Loucy (cell line): Measurements from ENCODE around the gene GNAL.

Source experiments
- H2AFZ ChIP-seq: fragments of 200-600 bp; sonication (generic); 2 replicates; pipeline ENCODE4 v1.6.0; 2016; ENCODE audit warnings: antibody characterized with exemption, mild to moderate bottlenecking, low read length, moderate library complexity
- H3F3A ChIP-seq: fragments of 200-600 bp; 2 replicates; pipeline ENCODE4 v1.6.0; 2016; ENCODE audit warnings: antibody characterized with exemption, low read depth, mild to moderate bottlenecking
- H3K27me3 ChIP-seq: fragments of 200-600 bp; sonication (generic); 2 replicates; pipeline ENCODE4 v1.6.1; 2014; ENCODE audit warnings: low read length, mild to moderate bottlenecking; ENCODE audit not compliant: insufficient read depth, poor library complexity, severe bottlenecking
- H3K36me3 ChIP-seq: fragments of 200-600 bp; sonication (generic); 2 replicates; pipeline ENCODE4 v1.6.1; 2016; ENCODE audit warnings: low read length; ENCODE audit not compliant: insufficient read depth
- H3K4me1 ChIP-seq: fragments of 200-600 bp; sonication (generic); 2 replicates; pipeline ENCODE4 v1.5.1; 2014; ENCODE audit warnings: low read length, mild to moderate bottlenecking; ENCODE audit not compliant: insufficient read depth, poor library complexity, severe bottlenecking
- H3K4me2 ChIP-seq: fragments of 200-600 bp; sonication (generic); 2 replicates; pipeline ENCODE4 v1.6.0; 2014; ENCODE audit warnings: antibody characterized with exemption, low read length, low read depth, mild to moderate bottlenecking; ENCODE audit not compliant: poor library complexity, severe bottlenecking
- H3K4me3 ChIP-seq: fragments of 200-600 bp; sonication (generic); 2 replicates; pipeline ENCODE4 v1.5.1; 2014; ENCODE audit warnings: low read length, mild to moderate bottlenecking, mixed read lengths; ENCODE audit not compliant: poor library complexity, severe bottlenecking
- H3K79me2 ChIP-seq: fragments of 200-600 bp; sonication (generic); 2 replicates; pipeline ENCODE4 v1.6.1; 2014; ENCODE audit warnings: low read length; ENCODE audit not compliant: insufficient read depth
- H3K9ac ChIP-seq: fragments of 200-600 bp; sonication (generic); 2 replicates; pipeline ENCODE4 v1.6.0; 2014; ENCODE audit warnings: mild to moderate bottlenecking, low read depth, low read length, moderate library complexity; ENCODE audit not compliant: poor library complexity, severe bottlenecking
- H3K9me2 ChIP-seq: fragments of 200-600 bp; sonication (generic); replicated peaks from 2 replicates; pipeline ENCODE4 v1.6.1; 2016; ENCODE audit warnings: low read depth, low read length, mixed read lengths
- H3K9me3 ChIP-seq: fragments of 200-600 bp; sonication (generic); 2 replicates; pipeline ENCODE4 v1.6.1; 2014; ENCODE audit warnings: mild to moderate bottlenecking, antibody characterized with exemption, low read length, low read depth; ENCODE audit not compliant: insufficient read depth
- H4K20me1 ChIP-seq: fragments of 200-600 bp; sonication (generic); 2 replicates; pipeline ENCODE4 v1.6.0; 2014; ENCODE audit warnings: antibody characterized with exemption, low read length, mild to moderate bottlenecking; ENCODE audit not compliant: insufficient read depth, poor library complexity, severe bottlenecking
- CTCF ChIP-seq: fragments of 200-600 bp; sonication (generic); conservative IDR thresholded peaks from 2 replicates; pipeline ENCODE4 v1.5.1; 2014; ENCODE audit warnings: mild to moderate bottlenecking, antibody characterized with exemption, low read length
- EZH2phosphoT487 ChIP-seq: fragments of 200-600 bp; IDR thresholded peaks from 2 replicates; pipeline ENCODE4 v1.6.1; 2018; ENCODE audit warnings: antibody characterized with exemption, mild to moderate bottlenecking, moderate library complexity, borderline replicate concordance

GNAL gene

GRCh38 chr18:11860594-11861450, 171.8 kb downstream of the GNAL start:
- no peak overlapping the region for H3K4me3 ChIP-seq
- H3K27me3 ChIP-seq = no peaks in the 10 kb centered on the region
- no peaks in the 10 kb centered on the region for H3K36me3 ChIP-seq
- H3K79me2 ChIP-seq = no peaks in the 10 kb centered on the region
- no peak overlapping the region for H2AFZ ChIP-seq
- no peak overlapping the region for H3K9ac ChIP-seq
- H3K9me2 ChIP-seq = no peaks in the 10 kb centered on the region
- H3K4me2 ChIP-seq = no peak overlapping the region
- no peak for TF ChIP-seq CTCF
- H3K9me3 ChIP-seq = no peaks in the 10 kb centered on the region
- no peaks in the 10 kb centered on the region for H3F3A ChIP-seq
- no peaks in the 10 kb centered on the region for H4K20me1 ChIP-seq
- H3K4me1 ChIP-seq = no peaks in the 10 kb centered on the region

GRCh38 chr18:11861583-11862288, 172.7 kb downstream of the GNAL start:
- Histone ChIP-seq H3K4me1 (no peaks in the 10 kb centered on the region), H3K79me2 (no peaks in the 10 kb centered on the region), H3K4me3 (no peak overlapping the region), H3F3A (no peaks in the 10 kb centered on the region), H4K20me1 (no peaks in the 10 kb centered on the region), H3K4me2 (no peak overlapping the region), H3K36me3 (no peaks in the 10 kb centered on the region), H3K9me2 (no peaks in the 10 kb centered on the region), H3K9me3 (no peaks in the 10 kb centered on the region), H3K9ac (no peak overlapping the region), H2AFZ (no peak overlapping the region), H3K27me3 (no peaks in the 10 kb centered on the region)
- TF ChIP-seq CTCF (no peak), EZH2phosphoT487 (no peak)

GRCh38 chr18:11862468-11863137, 173.5 kb downstream of the GNAL start:
- TF ChIP-seq EZH2phosphoT487 (no peak), CTCF (no peak)
- Histone ChIP-seq H3K9ac (no peak overlapping the region), H3K9me3 (no peaks in the 10 kb centered on the region), H3K4me3 (no peak overlapping the region), H4K20me1 (no peaks in the 10 kb centered on the region), H3F3A (no peaks in the 10 kb centered on the region), H3K4me1 (no peaks in the 10 kb centered on the region), H2AFZ (no peak overlapping the region), H3K79me2 (no peaks in the 10 kb centered on the region), H3K9me2 (no peaks in the 10 kb centered on the region), H3K36me3 (no peaks in the 10 kb centered on the region), H3K4me2 (no peak overlapping the region), H3K27me3 (no peaks in the 10 kb centered on the region)
